D341Med (cell line): ENCODE data around the gene MCM3AP.
A peak's percentile ranks its signal among the peaks of the same experiment; 100 is the strongest.
"Not testable (repeated sequence)": the region's sequence is repeated elsewhere in the genome, so short reads cannot be mapped to it uniquely, and the experiment has no call there.

ENCODE experiments used
- DNase-seq: peaks from one replicate; pipeline ENCODE4 v3.0.0; 2012; ENCODE audit warnings: low spot score

Gene MCM3AP

GRCh38 chr21:46311568-46311967 is 26.2 kb upstream of the MCM3AP start:
- DNase-seq = no peak

DNA sequence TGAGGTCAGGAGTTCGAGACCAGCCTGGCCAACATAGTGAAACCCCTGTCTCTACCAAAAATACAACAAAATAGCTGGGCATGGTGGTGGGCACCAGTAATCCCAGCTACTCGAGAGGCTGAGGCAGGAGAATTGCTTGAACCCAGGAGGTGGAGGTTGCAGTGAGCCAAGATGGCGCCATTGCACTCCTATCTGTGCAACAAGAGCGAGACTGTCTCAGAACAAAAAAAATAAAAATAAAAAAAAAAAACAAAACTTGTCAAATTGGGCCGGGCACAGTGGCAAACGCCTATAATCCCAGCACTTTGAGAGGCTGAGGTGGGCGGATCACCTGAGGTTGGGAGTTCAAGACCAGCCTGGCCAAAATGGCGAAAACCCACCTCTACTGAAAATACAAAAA is 24.8 kb upstream of the MCM3AP start:
- DNase-seq = not testable (repeated sequence)

DNA sequence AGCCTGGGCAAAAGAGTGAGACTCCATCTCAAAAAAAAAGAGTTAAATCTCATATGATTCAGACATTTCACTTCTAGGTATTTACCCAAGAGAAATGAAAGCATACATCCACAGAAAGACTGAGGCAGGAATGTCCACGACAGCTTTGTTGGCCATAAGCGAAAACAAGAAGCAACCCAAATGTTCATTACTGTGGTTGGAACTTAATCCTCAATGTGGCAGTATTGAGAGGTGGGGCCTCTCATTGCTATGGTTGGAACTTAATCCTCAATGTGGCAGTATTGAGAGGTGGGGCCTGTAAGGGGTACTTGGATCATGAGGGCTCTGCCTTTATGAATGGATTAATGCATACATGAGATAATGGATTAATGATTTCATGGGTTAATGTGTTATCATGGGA is 23.0 kb upstream of the MCM3AP start:
- DNase-seq = no peak

DNA sequence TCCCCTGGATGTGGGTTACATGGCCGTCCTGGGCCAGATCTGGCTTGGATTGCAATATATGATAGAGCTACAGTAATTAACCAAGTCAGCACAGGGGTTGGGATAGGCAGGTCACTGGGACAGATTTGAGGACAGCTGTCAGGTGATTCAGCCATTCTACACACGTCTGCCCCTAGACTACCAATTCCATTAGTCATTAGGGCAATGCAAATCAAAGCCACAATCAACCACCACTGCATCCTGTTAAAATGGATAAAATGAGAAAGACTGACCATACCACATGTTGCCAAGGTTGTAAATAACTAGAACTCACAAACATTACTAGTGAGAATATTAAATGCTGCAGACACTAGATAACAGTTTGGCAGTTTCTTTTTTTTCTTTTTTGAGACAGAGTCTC is 22.2 kb upstream of the MCM3AP start:
- no peak for DNase-seq

GRCh38 chr21:46304955-46305354 is 19.5 kb upstream of the MCM3AP start:
- DNase-seq = no peak

DNA sequence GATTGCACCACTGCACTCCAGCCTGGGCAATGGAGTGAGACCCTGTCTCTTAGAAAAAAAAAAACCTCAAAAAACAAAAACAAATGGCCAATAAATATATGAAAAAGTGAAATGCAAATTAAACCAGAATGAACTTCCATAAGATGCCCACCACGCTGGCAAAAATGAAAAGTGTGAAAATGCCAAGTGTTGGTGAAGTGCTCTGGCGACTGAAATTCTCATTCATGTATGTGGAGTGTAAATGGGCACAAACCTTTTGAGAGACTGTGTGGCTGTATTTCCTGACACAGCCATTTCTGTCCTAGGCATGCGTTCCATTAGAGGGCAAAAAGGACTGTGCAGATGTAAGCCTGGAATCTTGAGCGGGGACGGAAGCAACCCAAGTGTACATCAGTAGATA is 19.0 kb upstream of the MCM3AP start:
- DNase-seq = no peak

GRCh38 chr21:46301759-46302158 is 16.3 kb upstream of the MCM3AP start:
- no peak for DNase-seq

DNA sequence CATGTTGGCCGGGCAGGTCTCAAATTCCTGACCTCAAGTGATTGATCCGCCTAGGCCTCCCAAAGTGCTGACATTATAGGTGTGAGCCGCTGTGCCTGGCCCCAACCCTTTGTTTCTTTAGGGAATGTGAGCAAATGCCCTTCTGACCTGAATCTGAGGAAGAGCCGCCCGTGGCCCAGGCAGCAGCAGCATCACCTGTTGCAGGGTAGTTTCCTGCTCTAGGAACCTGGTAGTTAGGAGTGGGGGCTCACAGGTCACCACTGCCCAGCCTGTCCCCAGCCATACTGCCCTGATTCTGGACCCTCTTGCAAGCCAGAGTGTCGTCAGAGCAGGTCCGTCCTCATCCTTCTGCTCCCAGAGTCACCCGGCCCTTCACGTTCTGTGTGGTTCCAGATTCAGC is 13.8 kb upstream of the MCM3AP start:
- no peak for DNase-seq

- no peak for DNase-seq
Observed at GRCh38 chr21:46297338-46298271, 12.2 kb upstream of the MCM3AP start.

DNA sequence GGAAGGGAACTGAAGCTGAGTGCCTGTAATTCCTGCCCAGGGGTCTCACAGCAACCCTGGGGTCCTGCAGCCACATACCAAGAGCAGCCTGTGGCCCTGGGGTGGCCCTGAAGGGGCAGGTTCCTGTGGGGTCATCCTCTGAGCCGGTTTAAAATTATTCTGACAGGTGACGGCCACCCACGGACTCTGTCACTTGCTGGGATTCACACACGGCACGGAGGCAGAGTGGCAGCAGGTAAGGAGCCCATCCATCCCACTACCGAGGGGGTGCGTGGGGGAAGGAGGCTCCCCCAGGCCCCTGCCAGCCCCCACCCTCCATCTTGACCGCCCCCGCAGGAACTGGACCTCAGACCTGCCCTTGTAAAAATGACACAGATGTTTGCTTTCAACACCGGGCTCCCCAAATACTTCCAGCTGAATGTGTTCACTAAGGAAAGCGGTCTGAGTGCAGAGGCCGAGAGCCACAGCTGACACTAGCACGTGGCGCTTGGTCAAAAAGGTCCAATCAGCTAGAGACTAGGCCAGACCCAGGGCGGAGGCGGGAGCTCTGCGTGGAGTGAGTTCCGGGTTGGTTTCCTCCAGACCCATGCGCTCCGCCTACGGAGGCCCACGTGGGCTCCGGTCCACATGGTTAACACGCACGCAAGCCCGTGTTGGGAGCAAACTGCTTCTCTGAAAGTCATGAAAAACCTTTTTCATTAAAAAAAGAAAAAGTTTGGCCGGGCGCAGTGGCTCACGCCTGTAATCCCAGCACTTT is 10.8 kb upstream of the MCM3AP start:
- DNase-seq = no peak

GRCh38 chr21:46295177-46295770 is 9.9 kb upstream of the MCM3AP start:
- DNase-seq = no peak

DNA sequence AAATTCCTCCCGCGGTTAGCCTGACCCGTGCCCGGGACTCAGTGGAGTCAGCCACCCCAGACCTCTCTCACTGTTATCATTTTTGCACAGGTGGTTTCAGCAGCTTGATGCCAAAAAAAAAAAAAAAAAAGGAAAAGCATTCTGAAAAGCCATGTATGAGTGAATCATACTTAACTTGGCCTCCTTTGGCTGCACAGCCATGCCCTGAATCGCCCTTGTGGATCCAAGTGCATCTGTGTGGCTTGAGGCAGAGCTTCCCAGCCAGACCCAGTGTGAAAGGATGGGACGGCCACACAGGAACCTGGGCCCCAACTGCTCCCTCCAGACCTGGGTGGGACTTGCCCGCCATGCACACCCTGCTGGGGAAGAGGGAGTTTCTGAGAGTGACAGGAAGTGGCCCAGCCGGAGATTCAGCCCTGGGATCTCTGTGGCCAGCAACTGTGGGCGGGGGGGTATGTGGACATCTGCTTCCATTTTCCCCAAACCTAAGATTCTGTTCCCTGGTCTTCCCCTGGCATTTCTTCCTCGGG is 9.3 kb upstream of the MCM3AP start:
- no peak for DNase-seq

GRCh38 chr21:46291561-46291960 is 6.2 kb upstream of the MCM3AP start:
- no peak for DNase-seq

DNA sequence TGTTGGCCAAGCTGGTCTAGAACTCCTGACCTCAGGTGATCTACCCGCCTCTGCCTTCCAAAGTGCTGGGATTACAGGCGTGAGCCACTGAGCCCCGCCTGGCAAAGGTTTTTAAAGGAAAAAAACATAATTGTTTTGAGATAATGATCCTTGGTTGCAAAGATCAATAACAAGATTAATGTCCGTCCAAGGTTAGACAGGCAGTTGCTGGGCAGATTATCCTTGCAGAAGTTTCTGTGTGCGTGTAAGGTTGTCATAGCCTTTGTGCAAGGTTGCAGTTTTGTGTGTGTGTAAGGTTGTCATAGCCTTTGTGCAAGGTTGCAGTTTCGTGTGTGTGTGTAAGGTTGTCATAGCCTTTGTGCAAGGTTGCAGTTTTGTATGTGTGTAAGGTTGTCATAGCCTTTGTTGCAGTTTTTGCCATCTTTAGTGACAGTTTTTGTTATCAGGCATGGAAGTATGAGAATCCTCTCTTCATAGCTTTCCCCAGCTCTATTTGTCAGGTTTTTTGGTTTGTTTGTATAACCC is 4.3 kb upstream of the MCM3AP start:
- no peak for DNase-seq

DNA sequence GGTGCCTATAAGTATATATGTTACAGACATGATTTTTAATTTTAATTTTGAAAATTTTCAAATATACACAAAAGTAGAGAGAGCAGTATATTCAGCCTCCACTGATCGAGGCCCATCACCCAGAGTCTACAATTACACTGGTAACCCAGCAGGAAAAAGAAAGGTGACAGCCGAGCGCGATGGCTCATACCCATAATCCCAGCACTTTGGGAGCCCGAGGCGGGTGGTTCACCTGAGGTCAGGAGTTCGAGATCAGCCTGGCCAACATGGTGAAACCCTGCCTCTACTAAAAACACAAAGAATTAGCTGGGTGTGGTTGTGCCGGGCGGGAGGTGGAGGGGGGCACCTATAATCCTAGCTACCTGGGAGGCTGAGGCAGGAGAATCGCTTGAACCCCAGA is 2.1 kb upstream of the MCM3AP start:
- DNase-seq = no peak

DNA sequence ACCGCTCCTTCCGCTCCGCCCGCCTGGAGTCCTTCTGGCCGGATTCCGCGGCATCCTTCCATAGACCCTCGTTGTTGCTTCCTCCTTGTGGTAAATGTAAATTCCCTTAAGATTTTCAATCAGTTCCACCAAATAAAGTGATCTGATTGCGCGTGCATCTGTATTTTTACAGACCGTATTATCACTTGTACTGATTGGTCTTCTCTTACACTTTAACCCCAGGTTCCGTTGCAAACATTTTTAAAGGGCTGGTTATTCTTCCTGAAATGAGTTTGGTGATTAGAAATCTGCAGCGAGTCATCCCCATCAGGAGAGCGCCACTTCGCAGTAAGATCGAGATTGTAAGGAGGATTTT is 1.2 kb upstream of the MCM3AP start:
- no peak for DNase-seq

DNA sequence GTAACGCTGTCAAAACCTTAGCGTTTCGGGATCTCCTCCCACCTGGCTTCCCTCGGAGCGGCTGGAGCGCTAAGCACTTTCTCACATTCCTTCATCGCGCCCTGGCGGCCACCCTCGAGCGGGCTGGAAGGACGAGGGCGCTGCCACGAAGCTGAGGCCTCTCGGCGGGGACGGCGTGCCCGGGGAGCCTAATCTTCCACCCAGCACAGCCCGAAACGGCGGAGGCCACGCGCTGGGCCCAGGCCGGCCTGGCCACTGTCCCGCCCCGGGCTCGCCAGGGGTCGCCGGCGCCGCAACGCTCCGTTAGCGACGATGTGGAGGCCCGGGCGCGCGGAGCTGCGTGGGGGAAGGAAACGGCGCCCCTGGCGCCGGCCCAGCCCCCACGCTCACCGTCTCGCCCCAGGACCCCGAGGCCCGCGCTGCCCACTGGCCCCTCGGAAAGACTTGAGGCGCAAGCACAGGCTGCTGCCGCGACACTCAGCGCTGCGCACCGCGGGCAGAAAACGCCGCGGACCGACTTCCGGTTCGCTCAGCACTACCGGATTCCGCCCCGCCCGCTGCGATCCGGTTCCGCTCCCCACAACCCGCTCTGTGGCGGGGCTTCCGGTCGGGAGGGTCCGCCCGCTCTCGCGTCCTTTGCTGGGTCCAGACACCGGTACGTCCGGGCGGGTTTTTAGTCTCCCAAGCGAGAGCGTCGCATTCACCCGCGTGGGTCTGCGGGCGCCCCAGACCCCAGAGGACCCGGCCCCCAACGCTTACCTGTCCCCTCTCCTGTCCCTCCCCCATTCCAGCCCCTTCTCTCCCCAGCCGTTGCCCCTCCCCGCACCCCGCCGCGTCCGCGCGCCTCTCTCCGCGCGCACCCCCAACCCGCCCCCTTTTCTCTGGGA is 593 bp upstream of the MCM3AP start, which contains the start of gene YBEY:
Gene YBEY, plus strand, starts transcription at position 582 of the 887 bp plus-strand sequence. CDS start 572 bp downstream, outside the sequence.
- peak; percentile 95 for DNase-seq

- no peak for DNase-seq
Observed at GRCh38 chr21:46284733-46285132, 678 bp downstream of the MCM3AP start.

GRCh38 chr21:46284077-46284644 is 1.2 kb downstream of the MCM3AP start:
- no peak for DNase-seq

DNA sequence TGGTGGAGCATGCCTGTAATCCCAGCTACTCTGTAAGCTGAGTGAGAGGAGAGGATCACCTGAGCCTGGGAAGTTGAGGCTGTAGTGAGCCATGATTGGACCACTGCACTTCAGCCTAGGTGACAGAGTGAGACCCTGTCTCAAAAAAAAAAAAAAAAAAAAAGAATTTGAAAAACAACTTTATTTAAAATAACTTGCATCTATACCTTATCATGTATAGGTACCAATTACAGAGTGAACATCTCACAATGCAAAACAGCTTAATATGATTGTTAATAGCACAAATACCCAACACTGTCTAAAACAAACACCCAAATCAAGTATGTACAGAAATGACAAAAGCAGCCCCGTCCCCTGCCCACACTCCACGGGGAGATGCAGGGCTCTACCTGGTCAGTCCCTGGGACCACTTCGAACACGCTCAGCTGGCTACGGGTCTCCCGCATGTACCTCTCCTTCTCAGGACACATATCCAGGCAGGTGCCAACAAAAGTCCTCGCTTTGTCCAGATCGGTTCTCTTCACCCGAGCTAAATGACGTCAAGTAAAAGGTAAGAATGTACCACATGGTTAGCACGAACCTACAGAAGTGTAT is 10.5 kb downstream of the MCM3AP start:
- DNase-seq = no peak

DNA sequence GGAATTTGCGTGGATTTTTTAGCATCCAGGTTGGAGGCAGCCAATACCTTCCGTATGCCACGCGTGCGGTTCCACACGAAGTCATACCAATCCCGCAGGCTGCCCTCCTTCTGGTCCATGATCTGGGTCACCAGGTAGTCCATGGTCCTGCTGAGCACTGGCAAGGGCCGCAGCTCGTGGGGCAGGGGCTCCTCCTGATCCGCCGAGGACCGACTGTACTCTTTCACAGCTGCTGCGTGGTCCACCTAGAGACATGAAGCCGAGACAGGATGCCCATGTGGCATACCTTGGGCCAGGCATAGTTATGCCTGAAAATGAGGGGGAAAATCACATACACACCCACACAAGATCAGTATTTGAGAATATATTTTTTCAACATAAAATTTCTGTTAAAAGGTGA is 12.1 kb downstream of the MCM3AP start:
- DNase-seq = no peak
